ENCODE data around the gene SCARF1. TPM values are rescaled to one million over a fixed set of nuclear protein-coding genes. Genes with fewer than 3 reads are reported as not detected.

The SCARF1 gene
- total RNA-seq, 1 experiment from 2014 or later, result 0.14 TPM

DNA sequence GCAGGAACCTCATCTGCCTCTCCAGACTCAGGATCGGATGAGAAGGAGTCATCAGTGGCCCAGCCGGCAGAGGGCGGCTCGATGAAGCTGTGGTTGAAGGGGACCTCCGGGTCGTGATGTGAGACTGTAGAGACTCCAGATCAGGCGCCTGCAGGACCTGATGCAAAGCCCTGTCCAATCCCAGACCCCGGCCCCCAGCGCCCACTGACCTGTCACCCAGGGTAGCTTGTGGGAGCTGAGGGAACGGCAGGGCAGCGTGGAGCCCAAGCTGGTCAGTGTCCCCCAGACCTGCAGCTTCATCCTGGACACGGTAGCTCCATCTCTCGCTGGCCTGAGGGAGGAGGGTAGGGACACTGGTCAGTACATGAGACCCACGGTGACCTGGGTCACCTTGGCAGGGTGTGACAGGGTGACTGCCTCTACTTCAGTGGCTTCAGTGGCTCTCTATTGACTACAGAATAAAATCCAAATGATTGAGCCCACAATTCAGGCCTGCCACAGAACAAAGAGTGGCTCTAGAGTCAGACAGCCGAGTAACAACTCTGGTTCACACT lies 8.7 kb downstream of the SCARF1 start:
- no TSS peak for BruUV-seq (replicated peaks)
- no peak for DNase-seq
- no peaks in the 10 kb centered on the region for H3K9me3 Mint-ChIP-seq (ENCODE audit: unreplicated experiment)
- H3K4me3 ChIP-seq (ENCODE audit: low read depth, low read length), result no peak overlapping the region
- no peaks in the 10 kb centered on the region for H3K36me3 ChIP-seq (ENCODE audit: control insufficient read depth, insufficient read depth, low read length)
- no peaks in the 10 kb centered on the region for H3K27me3 Mint-ChIP-seq (ENCODE audit: insufficient read depth, unreplicated experiment)
- intact Hi-C loops (cut with micrococcal nuclease; ENCODE audit: unreplicated experiment), result no loop called here
- H3K9me3 ChIP-seq, result no peaks in the 10 kb centered on the region
- TF ChIP-seq, protein P1, sequence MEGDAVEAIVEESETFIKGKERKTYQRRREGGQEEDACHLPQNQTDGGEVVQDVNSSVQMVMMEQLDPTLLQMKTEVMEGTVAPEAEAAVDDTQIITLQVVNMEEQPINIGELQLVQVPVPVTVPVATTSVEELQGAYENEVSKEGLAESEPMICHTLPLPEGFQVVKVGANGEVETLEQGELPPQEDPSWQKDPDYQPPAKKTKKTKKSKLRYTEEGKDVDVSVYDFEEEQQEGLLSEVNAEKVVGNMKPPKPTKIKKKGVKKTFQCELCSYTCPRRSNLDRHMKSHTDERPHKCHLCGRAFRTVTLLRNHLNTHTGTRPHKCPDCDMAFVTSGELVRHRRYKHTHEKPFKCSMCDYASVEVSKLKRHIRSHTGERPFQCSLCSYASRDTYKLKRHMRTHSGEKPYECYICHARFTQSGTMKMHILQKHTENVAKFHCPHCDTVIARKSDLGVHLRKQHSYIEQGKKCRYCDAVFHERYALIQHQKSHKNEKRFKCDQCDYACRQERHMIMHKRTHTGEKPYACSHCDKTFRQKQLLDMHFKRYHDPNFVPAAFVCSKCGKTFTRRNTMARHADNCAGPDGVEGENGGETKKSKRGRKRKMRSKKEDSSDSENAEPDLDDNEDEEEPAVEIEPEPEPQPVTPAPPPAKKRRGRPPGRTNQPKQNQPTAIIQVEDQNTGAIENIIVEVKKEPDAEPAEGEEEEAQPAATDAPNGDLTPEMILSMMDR (IDR thresholded peaks at IDR 0.05; ENCODE audit: insufficient read depth in 1 of 2, low read depth in 1 of 2, low read length in 1 of 2, severe bottlenecking in 1 of 2, unreplicated experiment in 1 of 2), result no peak
- H3K4me1 ChIP-seq, result no peaks in the 10 kb centered on the region
- no peaks in the 10 kb centered on the region for H3K27me3 ChIP-seq (replicated peaks; ENCODE audit: control insufficient read depth, insufficient read depth, low read length)
- CTCF ChIA-PET, result interaction anchor here (0.7 kb wide), 1 partner anchor 63 kb away, joined by 6 read pairs; no protein-coding TSS in a partner anchor
- H3K27ac Mint-ChIP-seq (ENCODE audit: unreplicated experiment), result no peak overlapping the region
- POLR2A ChIA-PET, result no interaction called here
- H3K36me3 Mint-ChIP-seq (ENCODE audit: insufficient read depth, unreplicated experiment), result no peaks in the 10 kb centered on the region
- H3K4me3 Mint-ChIP-seq (ENCODE audit: unreplicated experiment), result no peak overlapping the region
- H3K4me1 Mint-ChIP-seq (ENCODE audit: low read depth, unreplicated experiment), result no peaks in the 10 kb centered on the region

DNA sequence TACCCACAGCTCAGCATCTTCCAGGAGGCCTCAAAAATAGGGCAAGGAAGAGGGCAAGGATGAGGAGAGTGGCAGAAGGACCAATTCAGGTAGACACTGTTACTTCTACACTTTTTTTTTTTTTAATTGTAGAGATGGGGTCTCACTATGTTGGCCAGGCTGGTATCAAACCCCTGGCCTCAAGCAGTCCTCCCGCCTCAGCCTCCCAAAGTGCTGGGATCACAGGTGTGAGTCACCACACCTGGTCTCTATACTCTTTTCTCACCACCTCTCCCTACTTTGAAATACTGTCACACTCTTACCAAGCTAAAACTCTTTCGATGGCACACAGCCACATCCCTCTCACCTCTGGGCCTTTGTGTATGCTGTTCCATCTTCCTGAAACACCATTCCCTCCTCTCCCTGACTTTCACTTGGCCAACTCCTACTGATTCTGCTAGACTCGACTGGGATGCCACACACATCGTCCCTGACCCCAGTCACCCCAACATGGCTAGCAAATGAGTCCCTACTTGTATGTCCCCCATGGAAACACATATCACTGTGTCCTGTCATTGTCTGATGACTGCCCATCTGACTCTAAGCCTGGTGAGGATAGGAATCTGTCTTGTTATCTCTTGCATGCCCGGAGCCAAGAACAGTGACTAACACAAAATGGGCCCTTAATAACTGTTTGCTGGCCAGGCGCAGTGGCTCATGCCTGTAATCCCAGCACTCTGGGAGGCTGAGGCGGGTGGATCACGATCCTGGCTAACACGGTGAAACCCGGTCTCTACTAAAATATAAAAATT lies 9.7 kb downstream of the SCARF1 start:
- Histone ChIP-seq H3K4me1 (no peaks in the 10 kb centered on the region), H3K27me3 (replicated peaks; ENCODE audit: control insufficient read depth, insufficient read depth, low read length) (no peaks in the 10 kb centered on the region), H3K36me3 (ENCODE audit: control insufficient read depth, insufficient read depth, low read length) (no peaks in the 10 kb centered on the region), H3K4me3 (ENCODE audit: low read depth, low read length) (no peak overlapping the region), H3K9me3 (no peaks in the 10 kb centered on the region)
- H3K36me3 Mint-ChIP-seq (ENCODE audit: insufficient read depth, unreplicated experiment), result no peaks in the 10 kb centered on the region
- no peaks in the 10 kb centered on the region for H3K4me1 Mint-ChIP-seq (ENCODE audit: low read depth, unreplicated experiment)
- H3K27me3 Mint-ChIP-seq (ENCODE audit: insufficient read depth, unreplicated experiment), result peaks cover 2% of the 10 kb centered on the region
- intact Hi-C loops (cut with micrococcal nuclease; ENCODE audit: unreplicated experiment), result no loop called here
- CTCF ChIA-PET, result interaction anchor here (0.7 kb wide), 1 partner anchor 62 kb away, joined by 6 read pairs; no protein-coding TSS in a partner anchor
- TF ChIP-seq, protein P1 (IDR thresholded peaks at IDR 0.05; ENCODE audit: insufficient read depth in 1 of 2, low read depth in 1 of 2, low read length in 1 of 2, severe bottlenecking in 1 of 2, unreplicated experiment in 1 of 2), result no peak
- POLR2A ChIA-PET, result no interaction called here
- no peak for DNase-seq
- no TSS peak for BruUV-seq (replicated peaks)
- no peaks in the 10 kb centered on the region for H3K9me3 Mint-ChIP-seq (ENCODE audit: unreplicated experiment)
- H3K4me3 Mint-ChIP-seq (ENCODE audit: unreplicated experiment), result no peak overlapping the region
- no peak overlapping the region for H3K27ac Mint-ChIP-seq (ENCODE audit: unreplicated experiment)

DNA sequence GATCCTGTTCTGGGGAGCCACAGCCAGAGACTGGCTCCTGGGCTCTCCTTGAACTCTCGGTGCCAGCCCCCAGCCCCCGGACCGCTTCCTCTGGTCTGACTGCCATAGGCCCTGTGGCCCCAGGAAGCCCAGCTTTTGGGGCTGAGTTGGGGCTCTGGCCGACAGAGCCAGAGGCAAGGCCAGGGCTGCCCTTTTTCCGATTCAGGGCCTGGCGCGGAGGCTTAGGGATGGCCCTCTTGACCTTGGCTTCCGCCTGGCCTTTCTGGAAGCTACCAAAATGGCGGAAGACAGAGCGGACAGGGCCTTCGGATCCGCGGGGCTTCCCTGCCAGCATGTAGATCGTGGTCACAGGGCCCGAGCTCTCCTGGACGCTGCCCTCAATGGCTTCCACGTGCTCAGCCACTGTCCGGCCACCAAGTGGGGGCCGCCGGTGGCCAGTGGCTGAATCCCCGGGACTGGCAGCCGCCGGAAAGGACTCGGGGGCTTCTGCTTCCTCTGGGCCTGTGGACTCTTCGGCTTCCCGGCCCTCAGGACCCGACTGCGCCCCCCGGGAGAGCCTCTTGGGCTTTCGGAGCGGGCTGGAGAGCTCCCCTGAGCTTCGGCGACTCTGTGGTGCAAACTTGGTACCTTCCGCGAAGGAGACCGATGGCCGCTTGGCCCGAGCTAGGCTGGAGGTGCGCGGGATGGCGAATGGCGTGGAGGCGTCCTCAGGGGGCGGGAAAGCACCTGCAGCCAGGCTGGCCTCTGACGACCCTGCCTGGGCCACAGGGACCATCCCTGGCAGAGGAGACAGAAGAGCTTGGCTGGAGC lies 10.5 kb downstream of the SCARF1 start:
- H3K27me3 ChIP-seq (replicated peaks; ENCODE audit: control insufficient read depth, insufficient read depth, low read length), result no peaks in the 10 kb centered on the region
- H3K4me1 Mint-ChIP-seq (ENCODE audit: low read depth, unreplicated experiment), result peaks cover 5% of the 10 kb centered on the region
- no peaks in the 10 kb centered on the region for H3K36me3 Mint-ChIP-seq (ENCODE audit: insufficient read depth, unreplicated experiment)
- CTCF ChIA-PET, result no interaction called here
- no peak overlapping the region for H3K4me3 Mint-ChIP-seq (ENCODE audit: unreplicated experiment)
- no peaks in the 10 kb centered on the region for H3K9me3 ChIP-seq
- H3K9me3 Mint-ChIP-seq (ENCODE audit: unreplicated experiment), result no peaks in the 10 kb centered on the region
- BruUV-seq (replicated peaks), result no TSS peak
- intact Hi-C loops (cut with micrococcal nuclease; ENCODE audit: unreplicated experiment), result no loop called here
- H3K4me1 ChIP-seq, result peaks cover 2% of the 10 kb centered on the region; the same call in 1 of the 2 replicates
- no peak for DNase-seq
- peaks cover 2% of the 10 kb centered on the region for H3K27me3 Mint-ChIP-seq (ENCODE audit: insufficient read depth, unreplicated experiment)
- POLR2A ChIA-PET, result no interaction called here
- H3K36me3 ChIP-seq (ENCODE audit: control insufficient read depth, insufficient read depth, low read length), result no peaks in the 10 kb centered on the region
- TF ChIP-seq, protein P1 (IDR thresholded peaks at IDR 0.05; ENCODE audit: insufficient read depth in 1 of 2, low read depth in 1 of 2, low read length in 1 of 2, severe bottlenecking in 1 of 2, unreplicated experiment in 1 of 2), result no peak
- H3K27ac Mint-ChIP-seq (ENCODE audit: unreplicated experiment), result no peak overlapping the region
- no peak overlapping the region for H3K4me3 ChIP-seq (ENCODE audit: low read depth, low read length)
